ENCODE results near the gene SLC6A18. TPM values are rescaled to one million over a fixed set of nuclear protein-coding genes. Genes with fewer than 3 reads are reported as not detected.

Gene SLC6A18
- total and polyA plus RNA-seq, 9 of the 15 experiments (the other 6 are each of a cell fraction or from before 2014, with no cell fraction given), result not detected

DNA sequence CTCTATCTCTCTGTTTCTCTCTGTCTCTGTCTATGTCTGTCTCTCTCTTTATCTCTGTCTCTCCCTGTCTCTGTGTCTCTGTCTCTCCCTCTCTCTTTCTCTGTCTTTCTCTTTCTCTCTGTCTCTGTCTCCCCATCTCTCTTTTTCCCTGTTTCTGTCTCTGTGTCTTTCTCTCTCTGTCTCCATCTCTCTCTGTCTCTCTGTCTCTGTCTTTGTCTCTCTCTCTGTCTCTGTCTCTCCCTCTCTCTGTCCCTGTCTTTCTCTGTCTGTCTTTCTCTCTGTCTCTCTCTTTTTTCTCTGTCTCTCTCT is 25.9 kb upstream of the SLC6A18 start (continued):
- TF ChIP-seq, protein P1, sequence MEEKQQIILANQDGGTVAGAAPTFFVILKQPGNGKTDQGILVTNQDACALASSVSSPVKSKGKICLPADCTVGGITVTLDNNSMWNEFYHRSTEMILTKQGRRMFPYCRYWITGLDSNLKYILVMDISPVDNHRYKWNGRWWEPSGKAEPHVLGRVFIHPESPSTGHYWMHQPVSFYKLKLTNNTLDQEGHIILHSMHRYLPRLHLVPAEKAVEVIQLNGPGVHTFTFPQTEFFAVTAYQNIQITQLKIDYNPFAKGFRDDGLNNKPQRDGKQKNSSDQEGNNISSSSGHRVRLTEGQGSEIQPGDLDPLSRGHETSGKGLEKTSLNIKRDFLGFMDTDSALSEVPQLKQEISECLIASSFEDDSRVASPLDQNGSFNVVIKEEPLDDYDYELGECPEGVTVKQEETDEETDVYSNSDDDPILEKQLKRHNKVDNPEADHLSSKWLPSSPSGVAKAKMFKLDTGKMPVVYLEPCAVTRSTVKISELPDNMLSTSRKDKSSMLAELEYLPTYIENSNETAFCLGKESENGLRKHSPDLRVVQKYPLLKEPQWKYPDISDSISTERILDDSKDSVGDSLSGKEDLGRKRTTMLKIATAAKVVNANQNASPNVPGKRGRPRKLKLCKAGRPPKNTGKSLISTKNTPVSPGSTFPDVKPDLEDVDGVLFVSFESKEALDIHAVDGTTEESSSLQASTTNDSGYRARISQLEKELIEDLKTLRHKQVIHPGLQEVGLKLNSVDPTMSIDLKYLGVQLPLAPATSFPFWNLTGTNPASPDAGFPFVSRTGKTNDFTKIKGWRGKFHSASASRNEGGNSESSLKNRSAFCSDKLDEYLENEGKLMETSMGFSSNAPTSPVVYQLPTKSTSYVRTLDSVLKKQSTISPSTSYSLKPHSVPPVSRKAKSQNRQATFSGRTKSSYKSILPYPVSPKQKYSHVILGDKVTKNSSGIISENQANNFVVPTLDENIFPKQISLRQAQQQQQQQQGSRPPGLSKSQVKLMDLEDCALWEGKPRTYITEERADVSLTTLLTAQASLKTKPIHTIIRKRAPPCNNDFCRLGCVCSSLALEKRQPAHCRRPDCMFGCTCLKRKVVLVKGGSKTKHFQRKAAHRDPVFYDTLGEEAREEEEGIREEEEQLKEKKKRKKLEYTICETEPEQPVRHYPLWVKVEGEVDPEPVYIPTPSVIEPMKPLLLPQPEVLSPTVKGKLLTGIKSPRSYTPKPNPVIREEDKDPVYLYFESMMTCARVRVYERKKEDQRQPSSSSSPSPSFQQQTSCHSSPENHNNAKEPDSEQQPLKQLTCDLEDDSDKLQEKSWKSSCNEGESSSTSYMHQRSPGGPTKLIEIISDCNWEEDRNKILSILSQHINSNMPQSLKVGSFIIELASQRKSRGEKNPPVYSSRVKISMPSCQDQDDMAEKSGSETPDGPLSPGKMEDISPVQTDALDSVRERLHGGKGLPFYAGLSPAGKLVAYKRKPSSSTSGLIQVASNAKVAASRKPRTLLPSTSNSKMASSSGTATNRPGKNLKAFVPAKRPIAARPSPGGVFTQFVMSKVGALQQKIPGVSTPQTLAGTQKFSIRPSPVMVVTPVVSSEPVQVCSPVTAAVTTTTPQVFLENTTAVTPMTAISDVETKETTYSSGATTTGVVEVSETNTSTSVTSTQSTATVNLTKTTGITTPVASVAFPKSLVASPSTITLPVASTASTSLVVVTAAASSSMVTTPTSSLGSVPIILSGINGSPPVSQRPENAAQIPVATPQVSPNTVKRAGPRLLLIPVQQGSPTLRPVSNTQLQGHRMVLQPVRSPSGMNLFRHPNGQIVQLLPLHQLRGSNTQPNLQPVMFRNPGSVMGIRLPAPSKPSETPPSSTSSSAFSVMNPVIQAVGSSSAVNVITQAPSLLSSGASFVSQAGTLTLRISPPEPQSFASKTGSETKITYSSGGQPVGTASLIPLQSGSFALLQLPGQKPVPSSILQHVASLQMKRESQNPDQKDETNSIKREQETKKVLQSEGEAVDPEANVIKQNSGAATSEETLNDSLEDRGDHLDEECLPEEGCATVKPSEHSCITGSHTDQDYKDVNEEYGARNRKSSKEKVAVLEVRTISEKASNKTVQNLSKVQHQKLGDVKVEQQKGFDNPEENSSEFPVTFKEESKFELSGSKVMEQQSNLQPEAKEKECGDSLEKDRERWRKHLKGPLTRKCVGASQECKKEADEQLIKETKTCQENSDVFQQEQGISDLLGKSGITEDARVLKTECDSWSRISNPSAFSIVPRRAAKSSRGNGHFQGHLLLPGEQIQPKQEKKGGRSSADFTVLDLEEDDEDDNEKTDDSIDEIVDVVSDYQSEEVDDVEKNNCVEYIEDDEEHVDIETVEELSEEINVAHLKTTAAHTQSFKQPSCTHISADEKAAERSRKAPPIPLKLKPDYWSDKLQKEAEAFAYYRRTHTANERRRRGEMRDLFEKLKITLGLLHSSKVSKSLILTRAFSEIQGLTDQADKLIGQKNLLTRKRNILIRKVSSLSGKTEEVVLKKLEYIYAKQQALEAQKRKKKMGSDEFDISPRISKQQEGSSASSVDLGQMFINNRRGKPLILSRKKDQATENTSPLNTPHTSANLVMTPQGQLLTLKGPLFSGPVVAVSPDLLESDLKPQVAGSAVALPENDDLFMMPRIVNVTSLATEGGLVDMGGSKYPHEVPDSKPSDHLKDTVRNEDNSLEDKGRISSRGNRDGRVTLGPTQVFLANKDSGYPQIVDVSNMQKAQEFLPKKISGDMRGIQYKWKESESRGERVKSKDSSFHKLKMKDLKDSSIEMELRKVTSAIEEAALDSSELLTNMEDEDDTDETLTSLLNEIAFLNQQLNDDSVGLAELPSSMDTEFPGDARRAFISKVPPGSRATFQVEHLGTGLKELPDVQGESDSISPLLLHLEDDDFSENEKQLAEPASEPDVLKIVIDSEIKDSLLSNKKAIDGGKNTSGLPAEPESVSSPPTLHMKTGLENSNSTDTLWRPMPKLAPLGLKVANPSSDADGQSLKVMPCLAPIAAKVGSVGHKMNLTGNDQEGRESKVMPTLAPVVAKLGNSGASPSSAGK (IDR thresholded peaks at IDR 0.05), result no peak
- TF ChIP-seq, protein P2, sequence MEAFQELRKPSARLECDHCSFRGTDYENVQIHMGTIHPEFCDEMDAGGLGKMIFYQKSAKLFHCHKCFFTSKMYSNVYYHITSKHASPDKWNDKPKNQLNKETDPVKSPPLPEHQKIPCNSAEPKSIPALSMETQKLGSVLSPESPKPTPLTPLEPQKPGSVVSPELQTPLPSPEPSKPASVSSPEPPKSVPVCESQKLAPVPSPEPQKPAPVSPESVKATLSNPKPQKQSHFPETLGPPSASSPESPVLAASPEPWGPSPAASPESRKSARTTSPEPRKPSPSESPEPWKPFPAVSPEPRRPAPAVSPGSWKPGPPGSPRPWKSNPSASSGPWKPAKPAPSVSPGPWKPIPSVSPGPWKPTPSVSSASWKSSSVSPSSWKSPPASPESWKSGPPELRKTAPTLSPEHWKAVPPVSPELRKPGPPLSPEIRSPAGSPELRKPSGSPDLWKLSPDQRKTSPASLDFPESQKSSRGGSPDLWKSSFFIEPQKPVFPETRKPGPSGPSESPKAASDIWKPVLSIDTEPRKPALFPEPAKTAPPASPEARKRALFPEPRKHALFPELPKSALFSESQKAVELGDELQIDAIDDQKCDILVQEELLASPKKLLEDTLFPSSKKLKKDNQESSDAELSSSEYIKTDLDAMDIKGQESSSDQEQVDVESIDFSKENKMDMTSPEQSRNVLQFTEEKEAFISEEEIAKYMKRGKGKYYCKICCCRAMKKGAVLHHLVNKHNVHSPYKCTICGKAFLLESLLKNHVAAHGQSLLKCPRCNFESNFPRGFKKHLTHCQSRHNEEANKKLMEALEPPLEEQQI (IDR thresholded peaks at IDR 0.05), result no peak
- TF ChIP-seq XRCC4 (IDR thresholded peaks at IDR 0.05; ENCODE audit: extremely low read depth, insufficient read depth, insufficient read length) (no peak), FOS (IDR thresholded peaks at IDR 0.05; ENCODE audit: extremely low read depth, insufficient read length) (no peak)
- TF ChIP-seq, protein P3, sequence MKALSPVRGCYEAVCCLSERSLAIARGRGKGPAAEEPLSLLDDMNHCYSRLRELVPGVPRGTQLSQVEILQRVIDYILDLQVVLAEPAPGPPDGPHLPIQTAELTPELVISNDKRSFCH (CRISPR knock-in tag; IDR thresholded peaks at IDR 0.05), result 0 out of 2 replicates have a peak, but pooled peaks have one; percentile 20
- TF ChIP-seq, protein P3 (tag; IDR thresholded peaks at IDR 0.05), result no peak
- TF ChIP-seq, protein P4, sequence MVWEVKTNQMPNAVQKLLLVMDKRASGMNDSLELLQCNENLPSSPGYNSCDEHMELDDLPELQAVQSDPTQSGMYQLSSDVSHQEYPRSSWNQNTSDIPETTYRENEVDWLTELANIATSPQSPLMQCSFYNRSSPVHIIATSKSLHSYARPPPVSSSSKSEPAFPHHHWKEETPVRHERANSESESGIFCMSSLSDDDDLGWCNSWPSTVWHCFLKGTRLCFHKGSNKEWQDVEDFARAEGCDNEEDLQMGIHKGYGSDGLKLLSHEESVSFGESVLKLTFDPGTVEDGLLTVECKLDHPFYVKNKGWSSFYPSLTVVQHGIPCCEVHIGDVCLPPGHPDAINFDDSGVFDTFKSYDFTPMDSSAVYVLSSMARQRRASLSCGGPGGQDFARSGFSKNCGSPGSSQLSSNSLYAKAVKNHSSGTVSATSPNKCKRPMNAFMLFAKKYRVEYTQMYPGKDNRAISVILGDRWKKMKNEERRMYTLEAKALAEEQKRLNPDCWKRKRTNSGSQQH (CRISPR knock-in tag; IDR thresholded peaks at IDR 0.05), result no peak
- TF ChIP-seq, protein P5, sequence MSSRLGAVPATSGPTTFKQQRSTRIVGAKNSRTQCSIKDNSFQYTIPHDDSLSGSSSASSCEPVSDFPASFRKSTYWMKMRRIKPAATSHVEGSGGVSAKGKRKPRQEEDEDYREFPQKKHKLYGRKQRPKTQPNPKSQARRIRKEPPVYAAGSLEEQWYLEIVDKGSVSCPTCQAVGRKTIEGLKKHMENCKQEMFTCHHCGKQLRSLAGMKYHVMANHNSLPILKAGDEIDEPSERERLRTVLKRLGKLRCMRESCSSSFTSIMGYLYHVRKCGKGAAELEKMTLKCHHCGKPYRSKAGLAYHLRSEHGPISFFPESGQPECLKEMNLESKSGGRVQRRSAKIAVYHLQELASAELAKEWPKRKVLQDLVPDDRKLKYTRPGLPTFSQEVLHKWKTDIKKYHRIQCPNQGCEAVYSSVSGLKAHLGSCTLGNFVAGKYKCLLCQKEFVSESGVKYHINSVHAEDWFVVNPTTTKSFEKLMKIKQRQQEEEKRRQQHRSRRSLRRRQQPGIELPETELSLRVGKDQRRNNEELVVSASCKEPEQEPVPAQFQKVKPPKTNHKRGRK (tag; IDR thresholded peaks at IDR 0.05), result peak; percentile 99

Measured in K562 (cell line).